Suprapubic skin (tissue), 4 donors: ENCODE results near the gene TLE6.
"Not testable (repeated sequence)": the region's sequence is repeated elsewhere in the genome, so short reads cannot be mapped to it uniquely, and the experiment has no call there.

Experiments used
- CTCF ChIP-seq, 2 donors: fragments of 200-600 bp in 1 of 2; fragments of 450-650 bp in 1 of 2; sonication (generic) in 1 of 2; IDR thresholded peaks; one replicate each; pipeline ENCODE4 v1.5.1; 2016 to 2019; ENCODE audit warnings: antibody characterized with exemption in 2 of 2, mild to moderate bottlenecking in 1 of 2, moderate library complexity in 1 of 2
- EP300 ChIP-seq: sonication (generic); formaldehyde crosslinking; IDR thresholded peaks from one replicate; pipeline ENCODE4 v1.6.1; 2017; ENCODE audit warnings: antibody characterized with exemption
- POLR2AphosphoS5 ChIP-seq, 3 donors: sonication (generic); formaldehyde crosslinking; IDR thresholded peaks; one replicate each; pipeline ENCODE4 v1.6.1; 2017; ENCODE audit warnings: antibody characterized with exemption in 3 of 3

- TF ChIP-seq POLR2AphosphoS5 (IDR thresholded peaks at IDR 0.05); CTCF (IDR thresholded peaks at IDR 0.05); EP300: not testable (repeated sequence)
Measured at GRCh38 chr19:3012059-3012458, 34.7 kb downstream of the TLE6 start.
